Fibroblast of mammary gland (primary cell): ENCODE measurements around the gene TM9SF3.
"Not testable (repeated sequence)": the region's sequence is repeated elsewhere in the genome, so short reads cannot be mapped to it uniquely, and the experiment has no call there.

ENCODE experiments used
- DNase-seq: peaks from one replicate; pipeline ENCODE4 v3.0.0-alpha.2; 2010; ENCODE audit warnings: low read depth
- H3K4me3 ChIP-seq: 2 replicates; pipeline ENCODE4 v1.5.1; 2011; ENCODE audit warnings: low read depth, mild to moderate bottlenecking, low read length, moderate library complexity; ENCODE audit not compliant: control insufficient read depth
- TF ChIP-seq, protein P1 (sequence below): conservative IDR thresholded peaks from 2 replicates; pipeline ENCODE4 v1.5.1; 2011; ENCODE audit warnings: low read depth, low read length, inconsistent platforms; ENCODE audit not compliant: control insufficient read depth, insufficient read depth

The TM9SF3 gene

DNA sequence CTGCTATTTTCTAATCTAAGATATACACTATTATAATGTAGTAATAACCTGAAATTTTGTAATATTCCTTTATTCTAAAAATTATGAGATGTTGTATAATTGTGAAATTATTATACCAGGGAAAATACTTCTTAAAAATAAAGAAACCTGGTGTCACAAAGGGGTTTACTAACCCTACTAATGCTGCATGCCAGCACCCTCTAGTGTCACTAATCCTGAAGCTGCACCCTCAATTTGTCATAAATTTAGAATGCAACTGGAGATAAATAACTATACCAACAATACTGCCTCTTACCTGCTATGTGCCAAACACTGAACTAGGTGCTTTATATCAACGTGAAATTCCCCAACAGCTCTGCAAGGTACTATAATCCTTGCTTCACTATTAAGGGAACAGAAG is 30.8 kb downstream of the TM9SF3 start:
- peak; percentile 20 for DNase-seq
- H3K4me3 ChIP-seq, result no peak overlapping the region
- TF ChIP-seq, protein P1, sequence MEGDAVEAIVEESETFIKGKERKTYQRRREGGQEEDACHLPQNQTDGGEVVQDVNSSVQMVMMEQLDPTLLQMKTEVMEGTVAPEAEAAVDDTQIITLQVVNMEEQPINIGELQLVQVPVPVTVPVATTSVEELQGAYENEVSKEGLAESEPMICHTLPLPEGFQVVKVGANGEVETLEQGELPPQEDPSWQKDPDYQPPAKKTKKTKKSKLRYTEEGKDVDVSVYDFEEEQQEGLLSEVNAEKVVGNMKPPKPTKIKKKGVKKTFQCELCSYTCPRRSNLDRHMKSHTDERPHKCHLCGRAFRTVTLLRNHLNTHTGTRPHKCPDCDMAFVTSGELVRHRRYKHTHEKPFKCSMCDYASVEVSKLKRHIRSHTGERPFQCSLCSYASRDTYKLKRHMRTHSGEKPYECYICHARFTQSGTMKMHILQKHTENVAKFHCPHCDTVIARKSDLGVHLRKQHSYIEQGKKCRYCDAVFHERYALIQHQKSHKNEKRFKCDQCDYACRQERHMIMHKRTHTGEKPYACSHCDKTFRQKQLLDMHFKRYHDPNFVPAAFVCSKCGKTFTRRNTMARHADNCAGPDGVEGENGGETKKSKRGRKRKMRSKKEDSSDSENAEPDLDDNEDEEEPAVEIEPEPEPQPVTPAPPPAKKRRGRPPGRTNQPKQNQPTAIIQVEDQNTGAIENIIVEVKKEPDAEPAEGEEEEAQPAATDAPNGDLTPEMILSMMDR, result peak; percentile 39

DNA sequence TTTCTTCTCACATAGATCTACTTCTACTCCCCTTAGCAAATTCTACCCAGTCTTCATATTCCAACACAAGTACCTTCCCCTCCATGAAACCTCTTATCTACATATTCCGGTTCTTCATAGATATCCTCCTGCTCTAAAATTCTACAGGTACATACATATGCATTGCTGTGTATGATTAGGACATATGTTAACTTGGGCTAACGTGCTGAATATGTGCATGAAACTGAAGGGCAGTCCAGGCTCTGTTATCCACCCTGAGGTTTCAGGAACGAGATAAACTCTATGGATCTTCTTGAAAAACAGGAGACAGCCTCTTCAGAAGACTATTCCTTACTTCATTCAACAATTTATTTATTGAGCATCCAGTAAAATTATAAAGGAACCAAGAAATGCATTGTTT is 31.5 kb downstream of the TM9SF3 start:
- TF ChIP-seq, protein P1, result no peak
- no peak overlapping the region for H3K4me3 ChIP-seq
- DNase-seq, result no peak

DNA sequence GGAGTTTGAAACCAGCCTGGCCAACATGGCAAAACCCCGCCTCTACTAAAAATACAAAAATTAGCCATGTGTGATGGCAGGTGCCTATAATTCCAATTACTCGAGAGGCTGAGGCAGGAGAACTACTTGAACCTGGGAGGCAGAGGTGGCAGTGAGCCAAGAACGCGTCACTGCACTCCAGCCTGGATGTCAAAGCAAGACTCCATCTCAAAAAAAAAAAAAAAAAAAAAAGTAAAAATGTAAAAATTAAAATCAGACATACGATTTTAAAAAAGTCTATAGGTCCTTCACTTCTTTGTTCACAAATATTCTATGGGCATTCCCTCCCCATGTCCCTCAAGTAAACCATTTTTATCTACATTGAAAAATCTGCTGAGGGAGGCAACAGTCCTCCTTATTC is 38.2 kb downstream of the TM9SF3 start:
- H3K4me3 ChIP-seq, result no peak overlapping the region
- DNase-seq, result no peak
- TF ChIP-seq, protein P1, result no peak

DNA sequence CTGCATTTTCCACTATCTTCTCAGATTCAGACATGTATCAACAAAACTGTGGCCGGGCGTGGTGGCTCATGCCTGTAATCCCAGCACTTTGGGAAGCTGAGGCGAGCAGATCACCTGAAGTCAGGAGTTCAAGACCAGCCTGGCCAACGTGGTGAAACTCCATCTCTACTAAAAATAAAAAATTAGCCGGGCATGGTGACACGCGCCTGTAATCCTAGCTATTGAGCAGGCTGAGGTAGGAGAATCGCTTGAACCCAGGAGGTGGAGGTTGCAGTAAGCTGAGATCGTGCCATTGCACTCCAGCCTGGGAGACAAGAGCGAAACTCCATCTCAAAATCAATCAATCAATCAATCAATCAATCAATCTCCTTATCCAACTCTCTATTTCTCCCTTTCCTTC is 41.3 kb downstream of the TM9SF3 start:
- H3K4me3 ChIP-seq, DNase-seq: not testable (repeated sequence)

DNA sequence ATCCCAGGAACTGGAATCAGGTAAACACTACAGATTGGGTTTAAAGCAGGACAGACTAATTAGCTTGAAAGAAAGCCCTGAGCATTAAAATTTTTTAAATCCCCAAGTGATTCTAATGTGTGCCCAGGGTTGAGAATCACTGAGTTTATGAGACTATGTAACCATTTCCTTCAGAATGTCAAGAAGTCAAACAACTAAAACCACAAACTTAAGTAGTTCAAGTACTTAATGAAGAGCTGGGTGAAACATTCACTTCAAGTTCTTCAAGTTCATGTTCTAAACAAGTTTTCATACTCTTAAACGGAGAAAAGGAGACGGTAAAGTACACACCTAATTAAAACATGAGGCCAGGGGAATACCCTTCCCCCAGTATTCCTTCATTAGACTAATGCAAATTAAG is 44.9 kb downstream of the TM9SF3 start:
- TF ChIP-seq, protein P1, result no peak
- no peak for DNase-seq
- no peak overlapping the region for H3K4me3 ChIP-seq

DNA sequence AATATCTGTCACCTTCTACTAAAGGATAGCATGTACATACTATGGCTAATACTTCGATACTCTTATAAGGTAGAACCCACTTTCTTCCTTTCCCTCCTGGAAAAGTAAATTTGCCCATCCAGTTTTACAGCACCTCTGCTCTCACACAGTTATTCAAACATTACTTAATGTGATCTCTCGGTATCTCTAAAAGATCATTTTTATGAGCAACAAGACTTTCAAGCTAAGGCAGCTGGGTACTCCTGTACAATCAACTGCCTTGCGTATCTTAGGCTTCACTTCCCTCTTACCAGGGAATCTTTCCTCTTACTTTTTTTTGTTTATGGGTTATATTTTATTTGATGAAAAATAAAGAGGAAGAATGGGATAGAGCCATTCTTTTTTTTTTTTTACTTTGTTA is 46.6 kb downstream of the TM9SF3 start:
- no peak for DNase-seq
- H3K4me3 ChIP-seq, result no peak overlapping the region
- TF ChIP-seq, protein P1, result no peak

DNA sequence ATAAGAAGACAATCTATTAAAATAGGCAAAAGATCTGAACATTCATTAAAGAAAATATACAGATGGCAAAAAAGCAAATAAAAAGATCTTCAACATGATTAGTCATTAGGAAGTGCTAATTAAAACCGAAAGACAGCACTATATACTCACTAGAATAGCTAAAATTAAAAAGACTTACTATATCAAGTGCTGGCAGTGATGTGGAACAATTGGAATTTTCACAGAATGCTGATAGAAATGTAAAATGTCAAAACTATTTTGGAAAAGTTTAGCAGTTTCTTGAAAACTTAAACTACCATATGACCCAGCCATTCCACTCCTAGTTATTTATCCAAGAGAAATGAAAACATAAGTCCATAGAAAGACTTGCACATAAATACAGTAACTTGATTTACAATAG is 48.1 kb downstream of the TM9SF3 start:
- TF ChIP-seq, protein P1, result no peak
- no peak overlapping the region for H3K4me3 ChIP-seq
- DNase-seq, result no peak
